ENCODE data around the gene GOLGA8N.
"Not testable (repeated sequence)": the region's sequence is repeated elsewhere in the genome, so short reads cannot be mapped to it uniquely, and the experiment has no call there.

Gene GOLGA8N

GRCh38 chr15:32593151-32593550, at the start of gene GOLGA8N:
GOLGA8N (plus strand) TSS chr15:32593456.
- H3K4me3 ChIP-seq (ENCODE audit: low read depth, low read length); H3K27me3 ChIP-seq (ENCODE audit: insufficient read depth, low read depth, severe bottlenecking); H3K9me3 ChIP-seq (ENCODE audit: severe bottlenecking); H3K36me3 ChIP-seq; DNase-seq; H3K27ac ChIP-seq: not testable (repeated sequence)

- not testable (repeated sequence) for DNase-seq; H3K9me3 ChIP-seq (ENCODE audit: severe bottlenecking); H3K27ac ChIP-seq; H3K27me3 ChIP-seq (ENCODE audit: insufficient read depth, low read depth, severe bottlenecking); H3K4me3 ChIP-seq (ENCODE audit: low read depth, low read length); H3K36me3 ChIP-seq
Observed at GRCh38 chr15:32543456-32543855, 49.8 kb upstream of the GOLGA8N start.

- H3K27ac ChIP-seq; H3K4me3 ChIP-seq (ENCODE audit: low read depth, low read length); H3K9me3 ChIP-seq (ENCODE audit: severe bottlenecking); H3K27me3 ChIP-seq (ENCODE audit: insufficient read depth, low read depth, severe bottlenecking); H3K36me3 ChIP-seq; DNase-seq: not testable (repeated sequence)
Observed at GRCh38 chr15:32545129-32545528, 48.1 kb upstream of the GOLGA8N start.

GRCh38 chr15:32554587-32554986, 38.7 kb upstream of the GOLGA8N start:
- H3K27ac ChIP-seq; H3K27me3 ChIP-seq (ENCODE audit: insufficient read depth, low read depth, severe bottlenecking); H3K4me3 ChIP-seq (ENCODE audit: low read depth, low read length); DNase-seq; H3K9me3 ChIP-seq (ENCODE audit: severe bottlenecking); H3K36me3 ChIP-seq: not testable (repeated sequence)

- H3K9me3 ChIP-seq (ENCODE audit: severe bottlenecking); H3K4me3 ChIP-seq (ENCODE audit: low read depth, low read length); H3K27ac ChIP-seq; H3K27me3 ChIP-seq (ENCODE audit: insufficient read depth, low read depth, severe bottlenecking); DNase-seq; H3K36me3 ChIP-seq: not testable (repeated sequence)
Observed at GRCh38 chr15:32562198-32562597, 31.1 kb upstream of the GOLGA8N start.

- H3K36me3 ChIP-seq; H3K27me3 ChIP-seq (ENCODE audit: insufficient read depth, low read depth, severe bottlenecking); H3K27ac ChIP-seq; H3K9me3 ChIP-seq (ENCODE audit: severe bottlenecking); H3K4me3 ChIP-seq (ENCODE audit: low read depth, low read length); DNase-seq: not testable (repeated sequence)
Observed at GRCh38 chr15:32568988-32569387, 24.3 kb upstream of the GOLGA8N start.

GRCh38 chr15:32578482-32578881, 14.8 kb upstream of the GOLGA8N start:
- H3K36me3 ChIP-seq, result not testable (repeated sequence)

GRCh38 chr15:32585844-32586243, 7.4 kb upstream of the GOLGA8N start:
- H3K36me3 ChIP-seq; DNase-seq; H3K27ac ChIP-seq; H3K4me3 ChIP-seq (ENCODE audit: low read depth, low read length); H3K27me3 ChIP-seq (ENCODE audit: insufficient read depth, low read depth, severe bottlenecking); H3K9me3 ChIP-seq (ENCODE audit: severe bottlenecking): not testable (repeated sequence)

More at GRCh38 chr15:32578482-32578881, 14.8 kb upstream of the GOLGA8N start:
- not testable (repeated sequence) for H3K4me3 ChIP-seq (ENCODE audit: low read depth, low read length); H3K27ac ChIP-seq; H3K9me3 ChIP-seq (ENCODE audit: severe bottlenecking); DNase-seq; H3K27me3 ChIP-seq (ENCODE audit: insufficient read depth, low read depth, severe bottlenecking)

GRCh38 chr15:32609518-32609917, 16.3 kb downstream of the GOLGA8N start:
- not testable (repeated sequence) for H3K36me3 ChIP-seq; H3K27ac ChIP-seq; H3K9me3 ChIP-seq (ENCODE audit: severe bottlenecking); DNase-seq; H3K27me3 ChIP-seq (ENCODE audit: insufficient read depth, low read depth, severe bottlenecking); H3K4me3 ChIP-seq (ENCODE audit: low read depth, low read length)

- not testable (repeated sequence) for H3K9me3 ChIP-seq (ENCODE audit: severe bottlenecking); H3K27ac ChIP-seq; DNase-seq
Observed at GRCh38 chr15:32610719-32611118, 17.5 kb downstream of the GOLGA8N start.

GRCh38 chr15:32614712-32615050, 21.4 kb downstream of the GOLGA8N start:
- H3K4me3 ChIP-seq (ENCODE audit: low read depth, low read length), result peak overlapping the region; percentile 87
- H3K27me3 ChIP-seq (ENCODE audit: insufficient read depth, low read depth, severe bottlenecking); H3K9me3 ChIP-seq (ENCODE audit: severe bottlenecking); H3K36me3 ChIP-seq; H3K27ac ChIP-seq: not testable (repeated sequence)
- peak; percentile 58 for DNase-seq

More at GRCh38 chr15:32610719-32611118, 17.5 kb downstream of the GOLGA8N start:
- H3K36me3 ChIP-seq; H3K27me3 ChIP-seq (ENCODE audit: insufficient read depth, low read depth, severe bottlenecking); H3K4me3 ChIP-seq (ENCODE audit: low read depth, low read length): not testable (repeated sequence)

- H3K36me3 ChIP-seq; H3K9me3 ChIP-seq (ENCODE audit: severe bottlenecking); H3K27me3 ChIP-seq (ENCODE audit: insufficient read depth, low read depth, severe bottlenecking): not testable (repeated sequence)
- peak within 1 kb of the TSS; percentile 90 for H3K27ac ChIP-seq
- peak within 1 kb of the TSS; percentile 87 for H3K4me3 ChIP-seq (ENCODE audit: low read depth, low read length)
- DNase-seq, result peak; percentile 92
Observed at GRCh38 chr15:32615051-32615870, 22.0 kb downstream of the GOLGA8N start, which contains the start of gene ARHGAP11A. ARHGAP11A (plus strand) TSS chr15:32615504; CDS start chr15:32616212, 708 bp downstream.

GRCh38 chr15:32615871-32616426, 22.7 kb downstream of the GOLGA8N start:
- H3K9me3 ChIP-seq (ENCODE audit: severe bottlenecking); H3K27me3 ChIP-seq (ENCODE audit: insufficient read depth, low read depth, severe bottlenecking); DNase-seq; H3K36me3 ChIP-seq: not testable (repeated sequence)
- Histone ChIP-seq H3K27ac (peak overlapping the region; percentile 90), H3K4me3 (ENCODE audit: low read depth, low read length) (peak overlapping the region; percentile 87)

Data from WERI-Rb-1 (cell line).